ENCODE results near the gene TMEM185A.
"Not testable (repeated sequence)": the region's sequence is repeated elsewhere in the genome, so short reads cannot be mapped to it uniquely, and the experiment has no call there.

TMEM185A gene

DNA sequence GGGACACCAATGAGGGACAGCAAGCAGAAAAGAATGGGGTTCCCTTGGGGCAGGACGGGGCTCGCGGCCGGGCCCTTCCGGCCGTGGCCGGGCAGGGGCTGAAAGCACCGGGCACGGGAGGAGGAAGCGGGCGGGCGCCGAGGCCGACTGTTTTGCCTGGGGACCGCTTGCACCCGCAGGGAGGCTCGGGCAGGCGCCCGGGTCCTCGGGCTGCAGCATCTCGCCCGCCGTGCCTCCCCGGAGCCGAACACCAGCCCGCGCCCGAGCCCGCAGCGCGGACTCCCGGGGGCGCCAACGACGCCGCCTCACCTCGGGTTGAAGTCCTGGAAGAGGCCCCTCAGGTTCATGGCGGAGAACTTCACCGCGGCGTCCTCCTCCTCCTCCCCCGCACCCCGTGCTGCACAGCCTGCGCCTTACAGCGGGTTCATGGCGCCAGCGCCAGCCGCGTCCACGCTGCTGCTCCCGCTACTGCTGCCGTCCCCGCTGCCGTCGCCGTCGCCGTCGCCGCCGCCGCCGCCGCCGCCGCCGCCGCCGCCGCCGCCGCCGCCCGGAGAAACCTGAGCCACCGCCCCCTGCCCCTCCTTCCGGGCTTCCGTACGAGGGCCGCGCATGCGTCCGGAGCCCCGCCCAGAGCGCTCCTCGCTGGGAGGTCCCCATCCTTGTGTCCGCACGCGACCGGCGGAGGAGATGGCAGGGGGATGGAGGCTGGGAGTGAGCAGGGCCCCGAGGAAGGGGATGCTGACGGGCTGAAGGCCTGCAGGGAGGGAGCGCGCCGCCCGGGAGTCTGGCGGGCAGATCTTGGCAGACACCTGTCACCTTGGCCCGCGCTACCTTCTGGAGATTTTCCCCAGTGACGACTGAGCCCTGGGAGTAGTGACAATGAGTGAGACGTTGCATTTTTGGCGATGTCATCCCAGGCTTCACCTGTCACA is at the start of gene TMEM185A:
Gene TMEM185A (minus strand): TSS at position 559 of the 932 bp plus-strand sequence. CDS start 212 bp downstream, at position 347.
- DNase-seq (ENCODE audit: low read depth in 2 of 2, low spot score in 1 of 2), result peak; percentile 30 to 50

DNA sequence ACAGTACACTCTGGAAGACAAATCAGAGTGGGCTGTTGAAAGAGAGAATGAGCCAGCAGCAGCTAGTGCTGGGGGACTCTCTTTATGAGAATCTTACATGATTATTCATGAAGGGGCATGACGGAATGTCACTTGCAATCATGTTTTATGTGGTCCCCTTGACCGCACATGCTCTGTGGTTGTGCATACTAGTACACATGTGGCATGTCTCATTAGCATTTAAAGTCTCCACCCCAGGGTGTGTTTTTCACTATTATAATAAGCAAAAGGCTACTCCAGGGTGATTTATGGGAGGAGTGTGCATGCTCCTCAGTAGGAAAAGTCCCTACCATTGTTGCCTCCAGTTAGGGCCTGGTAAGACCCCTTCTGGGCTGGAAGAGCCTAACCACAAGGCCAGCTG is 49.6 kb upstream of the TMEM185A start:
- DNase-seq (ENCODE audit: low read depth in 2 of 2, low spot score in 1 of 2), result no peak

DNA sequence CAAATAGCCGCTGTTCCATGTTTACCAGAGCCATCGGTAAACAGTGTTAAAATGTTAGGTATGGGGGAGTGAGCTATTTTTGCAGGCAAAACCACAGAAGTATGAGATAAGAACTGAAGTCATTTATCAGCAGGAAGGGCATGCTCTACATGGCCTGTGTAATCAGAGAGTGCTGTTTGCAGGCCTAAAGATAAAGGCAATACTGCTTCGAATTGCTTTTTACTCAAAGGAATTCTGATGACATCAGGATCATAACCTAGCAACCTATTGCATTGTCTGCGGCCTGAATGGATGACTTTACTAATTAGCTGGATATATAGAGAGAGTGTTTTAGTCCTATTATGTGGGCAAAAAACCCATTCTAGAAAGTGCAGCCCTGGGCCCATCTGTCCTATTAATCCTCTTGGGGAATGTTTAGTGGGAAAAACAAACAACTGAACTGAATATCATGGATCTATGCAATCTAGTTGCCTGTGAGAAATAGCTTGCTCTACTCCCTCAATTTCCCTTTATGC is 47.6 kb upstream of the TMEM185A start:
- DNase-seq (ENCODE audit: low read depth in 2 of 2, low spot score in 1 of 2), result not testable (repeated sequence)

DNA sequence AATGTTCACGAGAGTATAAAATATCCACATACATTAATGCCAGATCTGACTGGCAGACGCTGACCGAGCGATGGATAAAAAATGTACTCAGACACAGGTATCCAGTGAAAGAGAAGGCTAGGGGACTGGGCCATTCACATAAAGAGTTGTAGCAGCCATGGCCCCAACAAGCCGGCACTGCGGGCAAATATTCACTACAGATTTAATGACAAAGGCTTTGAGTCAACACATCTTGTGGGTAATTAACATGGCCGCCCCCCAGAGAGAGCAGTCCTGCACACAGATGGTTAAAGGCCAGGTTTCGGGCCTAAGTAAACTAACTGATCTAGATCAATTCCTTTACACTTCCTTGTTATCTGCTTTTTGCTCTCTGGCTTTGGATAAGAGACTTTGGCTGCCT is 44.0 kb upstream of the TMEM185A start:
- not testable (repeated sequence) for DNase-seq (ENCODE audit: low read depth in 2 of 2, low spot score in 1 of 2)

DNA sequence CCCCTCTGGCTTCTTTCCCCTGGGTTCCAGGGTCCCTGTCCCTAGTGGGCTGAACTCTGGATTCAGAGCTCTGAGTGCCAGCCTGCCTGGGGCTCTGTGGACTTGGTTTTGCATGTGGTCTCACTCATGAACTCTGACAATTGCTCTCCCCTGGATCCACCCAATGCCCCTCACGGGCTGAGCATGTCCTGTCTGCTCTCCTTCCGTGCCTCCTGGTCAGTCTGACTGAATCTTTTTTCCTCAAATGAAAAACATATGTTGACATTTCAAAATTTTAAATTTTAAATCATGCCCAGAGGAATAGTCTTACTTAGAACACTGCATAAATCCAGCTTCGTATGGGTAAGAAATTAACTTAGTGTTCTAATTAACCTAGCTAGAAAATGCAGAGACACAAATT is 43.5 kb upstream of the TMEM185A start:
- DNase-seq (ENCODE audit: low read depth in 2 of 2, low spot score in 1 of 2), result not testable (repeated sequence)

DNA sequence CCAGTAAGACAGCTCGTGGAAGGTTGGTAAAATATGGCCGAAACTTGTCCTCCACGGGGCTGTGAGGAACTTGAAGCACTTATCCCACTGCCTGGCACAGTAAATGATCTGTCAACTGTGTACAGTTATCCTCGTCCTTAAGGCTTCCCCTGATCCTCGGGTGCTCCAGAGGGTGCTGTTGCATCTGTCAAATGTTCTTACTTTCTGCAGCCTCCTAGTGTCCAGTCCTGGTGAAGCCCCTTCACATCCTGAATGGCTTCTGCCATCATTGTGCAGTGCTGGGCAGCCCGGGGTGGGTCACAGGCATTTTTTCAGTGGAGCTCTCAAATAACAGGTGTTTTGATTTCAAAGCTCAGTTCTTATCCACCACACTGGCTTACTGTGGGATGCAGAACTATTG is 29.0 kb upstream of the TMEM185A start:
- DNase-seq (ENCODE audit: low read depth in 2 of 2, low spot score in 1 of 2), result not testable (repeated sequence)

DNA sequence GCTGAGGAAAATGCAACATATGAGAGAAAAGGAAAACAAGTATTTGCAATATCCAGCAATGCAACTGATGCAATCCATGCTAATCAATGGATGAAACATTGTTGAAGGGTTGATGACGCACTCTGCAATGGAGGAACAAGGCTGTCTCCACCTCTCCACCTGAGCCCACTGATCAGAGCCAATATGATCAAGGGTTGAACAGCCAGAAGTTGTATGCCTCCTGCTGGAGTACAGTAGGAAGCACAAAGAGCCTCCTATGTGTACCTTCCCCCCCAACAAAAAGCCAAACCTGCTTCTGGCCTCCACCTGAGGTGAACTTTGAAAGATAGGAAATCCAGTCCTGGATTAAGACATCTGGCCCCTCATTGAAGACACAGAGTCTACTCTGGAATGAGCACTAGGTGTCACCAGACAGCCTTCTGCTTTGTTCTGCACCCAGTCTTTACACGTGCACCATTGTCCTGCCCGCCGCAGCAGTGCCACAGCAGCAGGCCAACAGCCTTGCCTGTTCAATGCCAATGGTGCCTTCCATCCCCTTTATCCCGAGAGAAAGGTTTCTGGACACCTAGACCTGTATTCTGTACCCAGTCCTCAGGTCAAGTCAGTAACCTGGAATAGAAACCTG is 24.8 kb upstream of the TMEM185A start:
- DNase-seq (ENCODE audit: low read depth in 2 of 2, low spot score in 1 of 2), result not testable (repeated sequence)

DNA sequence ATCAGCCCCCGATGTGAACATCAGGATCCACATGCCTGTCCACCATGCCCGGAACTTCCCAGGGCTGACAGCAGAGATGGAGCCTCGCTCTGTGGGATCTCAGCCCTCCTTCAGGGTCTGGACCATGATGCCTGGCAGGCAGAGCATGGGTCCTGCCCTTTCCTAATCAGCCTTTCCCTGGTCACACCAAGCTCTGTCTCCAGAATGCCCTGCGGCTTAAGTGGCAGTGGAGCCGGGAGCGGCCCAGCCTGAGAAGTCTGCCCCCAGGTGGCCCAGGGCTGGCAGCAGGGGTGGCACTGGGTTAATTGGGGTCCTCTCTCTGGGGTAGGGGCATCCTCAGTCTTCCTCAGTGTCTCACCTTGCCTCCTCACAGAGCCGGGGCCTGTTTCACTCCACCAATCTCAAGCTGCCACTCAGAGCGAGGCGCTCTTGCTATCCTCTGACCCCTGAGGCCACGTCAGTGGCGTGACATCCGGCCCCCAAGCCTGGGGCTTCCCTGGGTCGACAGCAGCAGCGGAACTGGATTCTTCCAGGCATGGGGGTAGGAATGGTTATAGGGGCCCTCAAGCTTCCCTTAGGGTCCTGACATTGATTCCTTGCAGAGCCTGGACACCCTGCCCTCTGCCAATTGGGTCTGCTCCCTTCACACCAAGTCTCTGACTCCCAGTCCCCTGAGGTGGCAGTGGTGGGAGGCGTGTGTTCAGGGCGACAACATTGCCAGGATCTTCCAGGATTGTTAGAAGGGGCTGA is 20.8 kb upstream of the TMEM185A start:
- no peak for DNase-seq (ENCODE audit: low read depth in 2 of 2, low spot score in 1 of 2)

DNA sequence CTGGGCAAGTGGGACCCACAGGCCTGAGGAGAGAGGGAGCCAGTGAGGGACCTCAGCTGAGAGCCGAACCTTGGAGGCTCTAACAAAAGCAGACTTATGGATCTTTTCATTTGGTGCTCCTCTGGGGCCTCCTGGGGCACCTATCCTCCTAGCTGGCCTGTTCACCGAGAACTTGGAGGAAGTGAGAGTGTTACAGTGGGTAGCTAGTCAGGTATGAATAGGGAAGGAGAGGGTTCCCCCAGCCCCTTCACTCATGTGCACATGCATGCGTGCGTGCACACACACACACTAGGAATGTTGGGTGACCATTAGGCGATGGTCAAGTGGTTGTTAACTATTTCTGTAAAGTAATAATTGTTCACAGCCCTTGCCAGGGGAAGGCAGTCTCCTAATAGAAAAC is 18.6 kb upstream of the TMEM185A start:
- no peak for DNase-seq (ENCODE audit: low read depth in 2 of 2, low spot score in 1 of 2)

DNA sequence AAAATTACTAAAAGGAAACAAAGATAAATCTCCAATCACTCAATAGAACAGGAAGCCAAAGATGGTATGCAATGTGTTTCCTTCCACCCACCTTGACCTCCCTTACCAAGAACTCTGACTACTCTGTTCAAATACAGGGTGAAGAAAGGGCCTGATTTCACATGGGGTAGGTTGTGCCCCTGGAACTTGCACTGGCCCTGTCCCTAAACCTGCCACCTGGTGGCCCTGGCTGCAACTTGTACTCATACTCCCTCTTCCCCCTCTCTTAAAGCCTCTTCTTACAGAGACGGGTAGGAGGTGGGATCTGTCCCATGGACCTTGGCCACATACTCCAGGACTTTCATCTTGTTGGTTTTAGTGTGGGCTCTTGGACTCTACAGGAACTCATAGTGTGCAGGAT is 17.3 kb upstream of the TMEM185A start:
- DNase-seq (ENCODE audit: low read depth in 2 of 2, low spot score in 1 of 2), result no peak

DNA sequence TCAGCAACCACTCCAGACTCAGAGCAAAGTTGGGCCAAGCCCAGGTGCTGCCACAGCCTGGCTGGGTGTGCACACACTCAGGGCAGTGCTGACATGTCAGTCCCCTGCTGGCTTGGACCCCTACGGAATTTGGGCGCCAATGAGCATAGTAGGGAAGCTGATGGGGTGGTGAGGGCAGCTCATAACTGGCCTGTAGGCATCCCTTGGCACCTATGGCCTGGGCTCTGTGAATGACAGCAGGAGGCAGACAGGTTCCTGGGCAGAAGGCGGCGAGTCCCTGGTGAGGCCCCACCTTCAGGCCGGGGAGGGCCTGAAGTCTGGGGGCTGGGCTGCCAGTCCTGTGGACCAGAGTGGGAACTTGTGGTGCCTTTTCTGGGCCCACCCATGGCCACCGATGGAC is 15.9 kb upstream of the TMEM185A start:
- no peak for DNase-seq (ENCODE audit: low read depth in 2 of 2, low spot score in 1 of 2)

DNA sequence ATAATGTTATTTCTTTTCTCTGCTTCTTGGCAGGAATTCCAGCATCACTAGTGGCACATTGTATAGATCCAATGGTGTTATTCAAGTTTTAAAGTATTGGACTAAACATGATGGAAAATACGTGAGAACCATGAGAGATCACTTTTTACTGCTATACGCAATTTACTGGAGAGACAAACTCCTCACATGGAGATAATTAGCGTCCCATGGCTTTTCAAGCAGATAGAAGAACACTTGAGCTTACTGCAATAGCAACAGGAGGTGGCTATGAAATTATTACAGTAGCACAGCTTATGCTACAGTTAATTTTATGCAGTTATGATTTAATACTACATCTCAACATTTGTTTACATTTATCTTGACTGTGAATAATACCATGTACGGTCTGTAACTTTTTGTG is 11.9 kb upstream of the TMEM185A start:
- DNase-seq (ENCODE audit: low read depth in 2 of 2, low spot score in 1 of 2), result no peak

DNA sequence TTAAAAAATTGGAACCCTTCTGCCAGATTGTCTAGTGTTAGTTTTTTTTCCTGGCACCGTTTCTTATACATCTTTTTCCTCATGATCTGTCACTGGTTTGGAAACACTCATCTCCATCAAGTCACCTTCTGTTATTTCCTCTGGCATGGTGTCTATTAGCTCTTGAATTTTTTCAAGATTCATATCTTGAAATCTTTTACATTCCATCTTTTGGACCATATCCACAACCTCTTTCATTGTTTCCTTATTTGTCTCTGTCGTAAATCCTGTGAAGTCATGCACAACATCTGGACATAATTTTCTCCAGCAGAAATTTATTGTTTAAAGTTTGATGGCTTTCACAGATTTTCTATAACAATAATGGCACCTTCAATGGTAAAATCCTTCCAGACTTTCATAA is 10.2 kb upstream of the TMEM185A start:
- no peak for DNase-seq (ENCODE audit: low read depth in 2 of 2, low spot score in 1 of 2)

DNA sequence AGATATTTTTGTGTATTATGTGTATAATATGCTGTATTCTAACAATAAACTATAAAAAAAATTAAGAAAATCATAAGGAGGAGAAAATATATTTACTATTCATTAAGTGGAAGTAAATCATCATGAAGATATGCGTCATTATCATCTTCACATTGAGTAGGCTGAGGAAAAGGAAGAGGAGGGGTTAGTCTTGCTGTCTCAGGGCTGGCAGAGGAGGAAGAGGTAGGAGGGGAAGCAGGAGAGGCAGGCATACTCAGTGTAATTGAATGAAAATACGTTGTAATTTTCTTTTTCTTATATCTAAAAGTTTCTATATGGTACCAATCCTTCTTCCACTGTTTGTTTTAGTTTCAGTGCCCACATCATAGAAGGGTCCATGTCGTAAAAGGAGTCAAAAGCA is 9.8 kb upstream of the TMEM185A start:
- DNase-seq (ENCODE audit: low read depth in 2 of 2, low spot score in 1 of 2), result no peak

DNA sequence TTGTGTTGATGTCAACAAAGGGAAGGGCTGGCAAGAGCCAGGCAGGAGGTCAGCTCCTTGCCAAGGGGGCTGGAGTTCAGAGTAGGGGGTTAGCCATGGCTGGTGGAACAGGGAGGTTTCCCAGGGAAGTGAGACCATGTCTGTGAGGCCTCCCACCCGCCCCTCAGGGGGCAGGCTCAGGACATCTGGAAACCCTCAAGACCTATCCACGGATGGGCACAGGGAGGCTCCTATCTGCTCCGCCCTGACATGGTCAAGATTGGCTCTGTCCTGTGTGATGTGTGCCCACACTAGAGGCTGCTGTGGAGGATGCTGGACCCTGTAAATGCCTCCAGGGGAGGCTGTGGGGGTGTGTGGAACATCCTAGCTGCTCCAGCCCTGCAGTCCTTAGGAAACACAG is 8.0 kb upstream of the TMEM185A start:
- DNase-seq (ENCODE audit: low read depth in 2 of 2, low spot score in 1 of 2), result no peak

DNA sequence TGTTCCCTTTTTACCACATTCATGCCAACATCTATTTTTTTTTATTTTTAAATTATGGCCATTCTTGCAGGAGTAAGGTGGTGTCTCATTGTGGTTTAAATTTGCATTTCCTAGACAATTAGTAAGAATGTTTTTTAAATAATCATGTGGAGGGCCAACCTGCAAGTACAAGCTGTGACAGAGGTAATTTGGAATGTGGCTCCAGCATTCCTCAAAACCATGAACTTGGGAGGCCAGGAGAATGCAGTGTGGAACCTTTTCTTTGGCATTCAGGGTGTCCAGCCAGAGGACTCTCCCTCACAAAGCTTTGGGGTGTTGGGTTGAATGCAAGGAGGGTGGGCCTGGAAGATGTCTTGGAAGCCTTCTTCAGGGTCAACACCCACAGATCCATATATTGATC is 7.3 kb upstream of the TMEM185A start:
- DNase-seq (ENCODE audit: low read depth in 2 of 2, low spot score in 1 of 2), result no peak

DNA sequence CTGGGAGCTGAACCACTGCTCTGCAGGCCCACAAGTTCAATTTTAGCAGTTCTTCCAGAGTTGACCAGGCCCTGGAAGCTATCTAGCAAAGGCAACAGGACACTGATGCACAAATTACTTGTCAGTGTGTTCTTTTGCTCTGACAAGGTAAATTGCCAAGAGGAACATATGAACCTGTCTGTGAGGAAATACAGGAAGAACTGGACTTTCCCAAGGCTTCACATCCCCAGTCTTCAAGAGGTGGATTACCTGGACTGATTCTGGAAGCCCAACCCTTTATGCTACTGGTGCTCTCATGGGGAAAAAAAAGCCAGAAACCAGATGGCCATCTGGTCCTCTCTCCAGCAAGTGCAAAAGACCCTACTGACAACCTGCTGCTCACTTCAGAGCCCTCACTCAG is 1.9 kb upstream of the TMEM185A start:
- DNase-seq (ENCODE audit: low read depth in 2 of 2, low spot score in 1 of 2), result no peak

DNA sequence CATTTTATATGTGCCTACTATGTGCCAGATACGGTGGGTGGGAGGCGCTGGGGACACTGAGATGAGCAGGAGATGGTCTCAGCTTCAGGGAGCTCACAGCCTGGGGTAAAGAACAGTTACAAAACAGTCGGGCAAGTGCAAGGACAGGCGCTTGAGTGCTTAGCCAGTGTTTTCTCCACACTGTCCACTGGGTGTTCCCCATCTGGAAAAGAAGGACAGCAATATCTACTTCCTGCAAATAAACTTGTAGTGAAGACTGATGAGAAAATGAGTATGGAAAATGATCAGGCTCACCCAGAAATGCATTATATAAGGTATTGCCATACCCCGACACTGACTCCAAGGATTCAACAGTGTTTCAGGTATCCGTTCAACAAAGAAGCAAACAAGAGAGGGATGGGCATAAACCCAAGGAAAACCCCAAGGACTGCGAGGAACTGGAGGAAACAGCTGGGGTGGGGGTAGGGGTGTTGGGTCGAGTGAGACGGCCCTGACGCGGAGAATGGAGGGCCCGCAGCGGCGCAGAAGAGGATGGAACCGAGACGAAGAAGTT is 835 bp downstream of the TMEM185A start:
- DNase-seq (ENCODE audit: low read depth in 2 of 2, low spot score in 1 of 2), result no peak

DNA sequence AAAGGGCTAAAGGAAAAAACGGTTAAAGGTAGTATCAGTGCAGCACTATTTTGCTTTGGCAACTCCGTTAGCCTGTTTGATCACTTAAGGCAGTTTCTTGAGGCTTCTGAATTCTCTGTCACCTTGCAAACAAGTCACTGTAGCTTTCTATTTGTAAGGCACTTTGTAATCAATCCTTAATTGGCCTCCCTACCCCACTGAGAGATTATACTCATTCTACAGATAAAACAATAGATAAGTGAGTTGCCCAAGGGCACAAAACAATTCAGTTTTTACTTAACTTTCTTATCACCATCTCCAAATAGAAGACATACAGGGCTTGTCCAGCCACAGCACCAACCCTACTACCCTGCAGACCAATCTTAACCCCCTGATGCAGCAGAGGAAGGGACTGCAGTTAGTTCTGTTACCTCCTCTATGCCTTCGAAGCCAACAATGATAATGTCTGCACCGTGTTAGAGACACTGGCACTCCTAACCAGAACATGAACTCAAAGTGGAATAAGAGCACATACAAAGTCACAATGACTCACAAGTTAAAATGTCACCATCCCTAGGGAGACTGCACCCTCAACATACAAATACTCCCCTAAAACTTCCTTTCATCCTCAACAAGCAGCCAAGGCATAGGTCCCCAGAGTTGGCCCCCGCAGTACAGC is 1.7 kb downstream of the TMEM185A start:
- no peak for DNase-seq (ENCODE audit: low read depth in 2 of 2, low spot score in 1 of 2)

DNA sequence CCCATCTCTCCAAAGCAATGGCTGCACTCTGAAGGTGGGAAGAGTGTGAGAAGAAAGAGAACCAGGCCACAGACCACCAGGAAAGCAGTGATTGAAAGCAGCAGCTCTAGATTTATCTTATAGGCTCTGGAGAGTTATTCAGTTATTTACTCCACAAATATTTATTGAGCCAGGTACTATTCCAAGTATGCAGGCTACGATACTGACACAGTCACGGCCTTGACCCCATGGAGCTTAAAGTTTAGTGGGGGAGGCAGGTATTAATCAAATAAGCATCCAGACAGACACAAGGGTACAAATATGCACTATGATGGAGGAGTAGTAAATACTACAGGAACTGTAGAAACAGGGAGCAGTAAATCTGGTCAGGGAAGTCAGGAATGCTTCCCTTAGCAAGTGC is 2.8 kb downstream of the TMEM185A start:
- no peak for DNase-seq (ENCODE audit: low read depth in 2 of 2, low spot score in 1 of 2)

DNA sequence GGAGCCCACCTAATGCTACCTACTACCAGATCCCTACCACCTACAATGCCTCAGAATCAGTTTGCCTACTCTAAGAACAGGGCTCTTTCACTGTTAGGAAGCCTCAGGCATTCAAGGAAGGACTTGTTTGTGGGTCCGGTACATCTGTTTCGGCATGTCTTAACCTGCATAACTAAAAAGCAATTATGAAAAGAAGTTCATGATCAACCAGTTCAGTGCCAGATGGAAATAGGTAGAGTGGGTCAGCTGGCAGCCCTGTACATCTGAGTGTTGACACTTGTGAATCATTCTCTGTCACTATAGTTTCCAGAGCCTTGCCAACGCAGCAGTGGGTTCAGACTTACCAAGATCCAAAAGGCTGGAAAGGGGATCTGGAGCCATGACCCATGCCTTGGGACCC is 3.3 kb downstream of the TMEM185A start:
- DNase-seq (ENCODE audit: low read depth in 2 of 2, low spot score in 1 of 2), result no peak

Measured in stimulated activated CD8-positive, alpha-beta memory T cell treated with anti-CD3 and anti-CD28 coated beads, Interleukin-4, amount 100 ng/mL, for 4 hours (primary cell).